Cardiac muscle cell (in vitro differentiated cells and primary cell): ENCODE data around the gene EYA2. TPM values are rescaled to one million over a fixed set of nuclear protein-coding genes. Genes with fewer than 3 reads are reported as not detected.

Source experiments
- DNase-seq, 2 donors: peaks; one replicate each; pipeline versions ENCODE4 v3.0.0 to v3.0.0-alpha.2; 2010 to 2017; ENCODE audit warnings: low read depth in 1 of 2, low spot score in 1 of 2
- H3K27ac ChIP-seq: fragments of 200-600 bp; sonication (generic); 2 replicates; pipeline ENCODE4 v1.5.1; 2016
- H3K27me3 ChIP-seq: fragments of 200-600 bp; sonication (generic); 2 replicates; pipeline ENCODE4 v1.6.0; 2016; ENCODE audit warnings: control low read depth
- H3K36me3 ChIP-seq: fragments of 200-600 bp; sonication (generic); 2 replicates; pipeline ENCODE4 v1.5.1; 2016; ENCODE audit warnings: control low read depth
- H3K4me1 ChIP-seq: fragments of 200-600 bp; sonication (generic); 2 replicates; pipeline ENCODE4 v1.8.1; 2017; ENCODE audit warnings: low read depth, mild to moderate bottlenecking, mixed run types
- H3K4me3 ChIP-seq: fragments of 200-600 bp; sonication (generic); 2 replicates; pipeline ENCODE4 v1.5.1; 2016; ENCODE audit warnings: mild to moderate bottlenecking
- H3K9me3 ChIP-seq: fragments of 200-600 bp; sonication (generic); 2 replicates; pipeline ENCODE4 v1.5.1; 2017; ENCODE audit warnings: low read depth, mild to moderate bottlenecking, control low read depth
- polyA plus RNA-seq: library from polyadenylated mRNA; unstranded; fragments of >200 nt; fragmentation: Nextera tagmentation; extraction: Ambion mirVana; gene quantifications from 2 replicates; pipeline ENCODE4 v1.2.1, GENCODE V29; 2016
- total RNA-seq: library from RNA; depleted of rRNA; stranded (reverse); fragments of >200 nt; gene quantifications from 2 replicates; pipeline ENCODE4 v1.2.3, GENCODE V29; 2016
- TF ChIP-seq, protein P1 (sequence below): IDR thresholded peaks from 2 replicates; pipeline ENCODE4 v1.5.1; 2012; ENCODE audit warnings: low read depth, mild to moderate bottlenecking, low read length

Gene EYA2
- total and polyA plus RNA-seq, 2 experiments from 2014 or later = 0.30 TPM; not detected in 1

DNA sequence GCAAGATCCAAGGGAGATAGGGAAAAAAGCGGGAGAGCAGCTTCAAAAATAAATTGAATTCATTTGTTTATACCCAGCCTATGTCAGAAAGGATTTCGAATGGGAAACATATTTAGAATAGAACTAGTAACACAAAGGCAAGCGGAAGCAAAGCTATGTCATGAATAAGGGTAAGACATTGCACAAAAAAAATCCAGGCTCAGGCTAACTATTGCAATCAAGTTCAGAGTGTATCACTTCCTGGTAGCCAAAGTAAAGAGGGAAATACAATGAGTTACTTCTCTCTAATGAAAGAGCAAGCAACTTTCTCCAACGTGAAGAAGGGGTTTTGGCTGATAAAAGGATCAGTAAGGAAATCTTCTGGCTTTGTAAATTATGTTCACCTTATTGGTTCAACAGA lies 249.0 kb downstream of the EYA2 start:
- no peaks in the 10 kb centered on the region for H3K36me3 ChIP-seq
- no peaks in the 10 kb centered on the region for H3K27me3 ChIP-seq
- no peak for DNase-seq
- TF ChIP-seq, protein P1, sequence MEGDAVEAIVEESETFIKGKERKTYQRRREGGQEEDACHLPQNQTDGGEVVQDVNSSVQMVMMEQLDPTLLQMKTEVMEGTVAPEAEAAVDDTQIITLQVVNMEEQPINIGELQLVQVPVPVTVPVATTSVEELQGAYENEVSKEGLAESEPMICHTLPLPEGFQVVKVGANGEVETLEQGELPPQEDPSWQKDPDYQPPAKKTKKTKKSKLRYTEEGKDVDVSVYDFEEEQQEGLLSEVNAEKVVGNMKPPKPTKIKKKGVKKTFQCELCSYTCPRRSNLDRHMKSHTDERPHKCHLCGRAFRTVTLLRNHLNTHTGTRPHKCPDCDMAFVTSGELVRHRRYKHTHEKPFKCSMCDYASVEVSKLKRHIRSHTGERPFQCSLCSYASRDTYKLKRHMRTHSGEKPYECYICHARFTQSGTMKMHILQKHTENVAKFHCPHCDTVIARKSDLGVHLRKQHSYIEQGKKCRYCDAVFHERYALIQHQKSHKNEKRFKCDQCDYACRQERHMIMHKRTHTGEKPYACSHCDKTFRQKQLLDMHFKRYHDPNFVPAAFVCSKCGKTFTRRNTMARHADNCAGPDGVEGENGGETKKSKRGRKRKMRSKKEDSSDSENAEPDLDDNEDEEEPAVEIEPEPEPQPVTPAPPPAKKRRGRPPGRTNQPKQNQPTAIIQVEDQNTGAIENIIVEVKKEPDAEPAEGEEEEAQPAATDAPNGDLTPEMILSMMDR = no peak
- H3K4me1 ChIP-seq = no peaks in the 10 kb centered on the region
- no peaks in the 10 kb centered on the region for H3K9me3 ChIP-seq
- H3K4me3 ChIP-seq = no peak overlapping the region
- no peak overlapping the region for H3K27ac ChIP-seq

DNA sequence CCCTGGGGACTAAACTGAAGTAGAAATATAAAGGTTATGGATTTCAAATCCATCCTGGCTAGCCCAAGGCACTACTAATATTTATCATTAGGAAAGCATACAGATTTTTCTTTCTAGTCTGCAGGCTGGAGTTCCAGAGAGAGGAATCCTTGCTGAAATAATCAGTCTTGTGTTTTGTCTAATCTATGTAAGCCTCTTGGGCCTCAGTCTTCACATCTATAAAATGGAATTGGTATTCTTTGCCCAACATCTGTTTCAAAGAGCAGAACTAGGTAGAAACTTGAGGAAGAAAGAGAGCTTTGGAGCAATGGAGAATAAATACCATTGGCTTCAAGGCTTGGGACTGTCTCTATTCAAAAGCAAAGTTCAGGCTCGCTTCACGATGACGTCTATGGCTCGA lies 249.8 kb downstream of the EYA2 start:
- no peaks in the 10 kb centered on the region for H3K36me3 ChIP-seq
- no peak overlapping the region for H3K27ac ChIP-seq
- no peaks in the 10 kb centered on the region for H3K4me1 ChIP-seq
- H3K4me3 ChIP-seq = no peak overlapping the region
- DNase-seq = no peak
- no peaks in the 10 kb centered on the region for H3K9me3 ChIP-seq
- TF ChIP-seq, protein P1 = no peak
- H3K27me3 ChIP-seq = no peaks in the 10 kb centered on the region

DNA sequence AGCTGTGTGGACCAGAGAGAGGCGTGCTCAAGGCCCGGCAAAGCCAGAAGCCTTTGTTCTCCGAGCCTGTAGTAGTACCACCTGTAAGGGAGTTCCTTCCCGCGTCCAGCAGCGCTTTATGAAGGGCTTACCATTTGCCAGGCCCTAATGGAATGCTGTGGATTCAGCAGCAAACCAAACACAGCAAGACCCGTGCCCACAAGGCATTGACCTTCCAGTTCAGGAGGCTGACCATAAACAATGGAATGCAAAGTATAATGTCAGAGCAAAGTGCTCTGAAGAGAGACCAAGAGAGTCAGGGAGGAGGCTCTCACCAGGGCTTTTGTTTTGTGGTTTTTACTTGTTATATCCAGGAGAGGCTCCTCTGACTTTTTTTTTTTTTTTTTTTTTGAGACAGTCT lies 252.0 kb downstream of the EYA2 start:
- Histone ChIP-seq H3K4me3 (no peak overlapping the region), H3K36me3 (no peaks in the 10 kb centered on the region), H3K27me3 (peaks cover 4% of the 10 kb centered on the region), H3K27ac (no peak overlapping the region), H3K9me3 (no peaks in the 10 kb centered on the region), H3K4me1 (no peaks in the 10 kb centered on the region)
- DNase-seq = peak; percentile 11 to 39
- TF ChIP-seq, protein P1 = no peak

DNA sequence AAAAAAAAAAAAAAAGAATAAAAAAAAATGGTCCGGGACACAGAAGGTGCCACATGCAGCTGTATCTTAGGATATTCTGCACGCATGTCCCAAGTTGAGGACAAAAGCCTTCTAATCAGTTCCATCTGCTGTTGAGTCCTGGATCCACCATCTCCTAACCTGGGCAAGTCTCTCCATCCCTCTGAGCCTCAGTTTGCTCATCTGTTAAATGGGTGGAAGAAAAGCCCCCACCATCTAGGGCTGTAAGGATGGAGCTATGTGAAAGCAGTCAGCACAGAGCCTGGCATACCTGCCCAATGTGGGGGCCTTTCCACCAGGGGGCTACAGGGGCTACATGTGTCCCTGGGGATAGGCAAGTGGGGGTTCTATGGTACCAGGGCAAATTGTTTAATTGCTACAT lies 253.4 kb downstream of the EYA2 start:
- no peaks in the 10 kb centered on the region for H3K4me1 ChIP-seq
- H3K27ac ChIP-seq = no peak overlapping the region
- H3K9me3 ChIP-seq = no peaks in the 10 kb centered on the region
- no peak for DNase-seq
- no peaks in the 10 kb centered on the region for H3K36me3 ChIP-seq
- no peak overlapping the region for H3K4me3 ChIP-seq
- TF ChIP-seq, protein P1 = no peak
- peaks cover 7% of the 10 kb centered on the region for H3K27me3 ChIP-seq

DNA sequence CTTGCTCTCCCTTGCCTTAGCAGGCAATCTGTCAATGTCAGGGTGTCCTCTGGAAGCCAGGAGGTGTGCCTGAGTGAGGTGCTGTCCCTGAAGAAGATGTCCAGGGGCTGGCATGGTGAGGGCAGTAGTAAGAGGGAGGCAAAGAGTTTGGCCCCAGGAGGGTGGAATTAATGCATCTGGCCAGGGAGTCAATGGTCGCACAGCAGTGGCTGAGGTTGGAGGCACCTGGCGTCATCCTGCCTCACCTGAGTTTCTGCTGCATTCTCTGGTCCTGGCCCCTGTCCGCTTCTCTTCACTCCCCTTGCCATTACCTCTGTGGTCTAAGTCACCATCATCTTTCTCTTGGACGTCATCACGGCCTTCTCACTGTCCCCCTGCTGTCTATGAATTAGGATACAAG lies 255.3 kb downstream of the EYA2 start:
- no peak for DNase-seq
- no peaks in the 10 kb centered on the region for H3K36me3 ChIP-seq
- H3K27ac ChIP-seq = no peak overlapping the region
- H3K4me3 ChIP-seq = no peak overlapping the region
- H3K9me3 ChIP-seq = no peaks in the 10 kb centered on the region
- H3K27me3 ChIP-seq = peaks cover 11% of the 10 kb centered on the region
- H3K4me1 ChIP-seq = no peaks in the 10 kb centered on the region
- TF ChIP-seq, protein P1 = no peak
